Measurements from ENCODE around the gene ABCA6. TPM values are rescaled to one million over a fixed set of nuclear protein-coding genes. Genes with fewer than 3 reads are reported as not detected.

The ABCA6 gene
- total and polyA plus RNA-seq, 2 of the 13 experiments (the other 11 are each of a cell fraction or from before 2014, with no cell fraction given), result 0.05 to 0.11 TPM

DNA sequence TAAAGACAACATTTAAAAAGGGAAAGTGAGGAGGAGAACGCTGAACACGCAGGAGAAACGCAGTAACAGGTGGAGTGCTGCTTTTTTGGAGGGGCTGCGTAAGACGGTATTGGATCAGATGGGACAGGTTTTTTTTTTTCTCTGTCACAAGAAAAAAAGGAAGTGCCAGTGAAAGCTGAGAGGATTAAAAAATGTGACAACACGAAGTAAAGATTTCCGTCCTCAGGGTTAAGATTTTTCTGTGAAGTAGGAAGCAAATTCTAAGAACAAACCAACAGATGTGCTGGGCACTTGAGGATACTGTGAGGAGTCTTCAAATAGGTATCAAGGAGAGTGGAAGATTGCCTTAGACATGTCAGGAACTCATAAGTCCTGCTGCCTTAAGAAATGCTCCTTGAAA, 75.2 kb downstream of the ABCA6 start:
- ATAC-seq, result no peak
- in situ Hi-C loops (cut with HindIII; ENCODE audit: extremely low pct_ligation_motif_present, low pct_unique_long_range_greater_than_20kb) (loop anchor here (25.0 kb wide), 1 partner anchor 279 kb away; no protein-coding TSS in a partner anchor), intact Hi-C loops (cut with micrococcal nuclease; ENCODE audit: unreplicated experiment) (no loop called here)
- Histone ChIP-seq H3K4me2 (ENCODE audit: low read depth, low read length) (no peak overlapping the region), H4K20me1 (ENCODE audit: insufficient read depth, low read length) (no peaks in the 10 kb centered on the region), H3K4me3 (replicated peaks in 1 of 3; ENCODE audit: insufficient read depth in 1 of 3, low read depth in 2 of 3, low read length in 3 of 3) (no peak overlapping the region), H3K79me2 (ENCODE audit: insufficient read depth, low read length) (no peaks in the 10 kb centered on the region), H3K27ac (ENCODE audit: extremely low read length, insufficient read depth, low read length) (no peak overlapping the region), H3K9ac (ENCODE audit: insufficient read depth, low read depth, low read length) (no peak overlapping the region), H3K36me3 (replicated peaks in 1 of 2; ENCODE audit: control insufficient read depth in 1 of 2, insufficient read depth in 2 of 2, low read length in 2 of 2) (no peaks in the 10 kb centered on the region), H3K4me1 (ENCODE audit: insufficient read depth, low read length) (peaks cover 47% of the 10 kb centered on the region), H3K9me3 (ENCODE audit: low read length) (no peaks in the 10 kb centered on the region), H3K27me3 (ENCODE audit: control insufficient read depth in 1 of 2, insufficient read depth in 2 of 2, low read length in 2 of 2) (no peaks in the 10 kb centered on the region), H2AFZ (ENCODE audit: low read length) (no peak overlapping the region)
- WGBS (ENCODE audit: low lambda C conversion rate), result 97% methylated on average over 7 of the region's 7 CpGs
- no peak for DNase-seq (ENCODE audit: low spot score)
- POLR2A ChIA-PET, result no interaction called here
- CTCF ChIA-PET (ENCODE audit: low intra/inter-chr PET ratio, low total read pairs), result no interaction called here
- no TSS peak for BruUV-seq (replicated peaks)
- no peak for FAIRE-seq
- TF ChIP-seq ZNF430 (CRISPR knock-in tag; IDR thresholded peaks at IDR 0.05), result no peak
- no peak for TF ChIP-seq ZNF839 (CRISPR knock-in tag; IDR thresholded peaks at IDR 0.05; ENCODE audit: borderline replicate concordance)
- no peak for TF ChIP-seq HOXA7 (CRISPR knock-in tag; IDR thresholded peaks at IDR 0.05)
- TF ChIP-seq, protein P1, sequence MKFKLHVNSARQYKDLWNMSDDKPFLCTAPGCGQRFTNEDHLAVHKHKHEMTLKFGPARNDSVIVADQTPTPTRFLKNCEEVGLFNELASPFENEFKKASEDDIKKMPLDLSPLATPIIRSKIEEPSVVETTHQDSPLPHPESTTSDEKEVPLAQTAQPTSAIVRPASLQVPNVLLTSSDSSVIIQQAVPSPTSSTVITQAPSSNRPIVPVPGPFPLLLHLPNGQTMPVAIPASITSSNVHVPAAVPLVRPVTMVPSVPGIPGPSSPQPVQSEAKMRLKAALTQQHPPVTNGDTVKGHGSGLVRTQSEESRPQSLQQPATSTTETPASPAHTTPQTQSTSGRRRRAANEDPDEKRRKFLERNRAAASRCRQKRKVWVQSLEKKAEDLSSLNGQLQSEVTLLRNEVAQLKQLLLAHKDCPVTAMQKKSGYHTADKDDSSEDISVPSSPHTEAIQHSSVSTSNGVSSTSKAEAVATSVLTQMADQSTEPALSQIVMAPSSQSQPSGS (CRISPR knock-in tag; IDR thresholded peaks at IDR 0.05), result no peak
- no peak for TF ChIP-seq AFF4 (CRISPR knock-in tag; IDR thresholded peaks at IDR 0.05)
- TF ChIP-seq MBNL3 (CRISPR knock-in tag; conservative IDR thresholded peaks at IDR 0.05), result no peak
- TF ChIP-seq NCOA1 (CRISPR knock-in tag; IDR thresholded peaks at IDR 0.05), result no peak
- TF ChIP-seq BRCA1 (CRISPR knock-in tag; IDR thresholded peaks at IDR 0.05), result no peak
- no peak for TF ChIP-seq ZHX2 (IDR thresholded peaks at IDR 0.05; ENCODE audit: low read depth)
- TF ChIP-seq ZHX2 (CRISPR knock-in tag; IDR thresholded peaks at IDR 0.05; ENCODE audit: borderline replicate concordance), result no peak
- TF ChIP-seq FIP1L1 (IDR thresholded peaks at IDR 0.05; ENCODE audit: borderline replicate concordance, insufficient read depth, low read depth, low read length), result no peak

Measured in HepG2 (cell line).